Right hindlimb (tissue), 1 donor: Measurements from ENCODE around the gene SULF2.
A peak's percentile ranks its signal among the peaks of the same experiment; 100 is the strongest.
"Not testable (repeated sequence)": the region's sequence is repeated elsewhere in the genome, so short reads cannot be mapped to it uniquely, and the experiment has no call there.

Experiments
- DNase-seq: peaks from one replicate; pipeline ENCODE4 v3.0.0-alpha.2; 2018

SULF2 gene

DNA sequence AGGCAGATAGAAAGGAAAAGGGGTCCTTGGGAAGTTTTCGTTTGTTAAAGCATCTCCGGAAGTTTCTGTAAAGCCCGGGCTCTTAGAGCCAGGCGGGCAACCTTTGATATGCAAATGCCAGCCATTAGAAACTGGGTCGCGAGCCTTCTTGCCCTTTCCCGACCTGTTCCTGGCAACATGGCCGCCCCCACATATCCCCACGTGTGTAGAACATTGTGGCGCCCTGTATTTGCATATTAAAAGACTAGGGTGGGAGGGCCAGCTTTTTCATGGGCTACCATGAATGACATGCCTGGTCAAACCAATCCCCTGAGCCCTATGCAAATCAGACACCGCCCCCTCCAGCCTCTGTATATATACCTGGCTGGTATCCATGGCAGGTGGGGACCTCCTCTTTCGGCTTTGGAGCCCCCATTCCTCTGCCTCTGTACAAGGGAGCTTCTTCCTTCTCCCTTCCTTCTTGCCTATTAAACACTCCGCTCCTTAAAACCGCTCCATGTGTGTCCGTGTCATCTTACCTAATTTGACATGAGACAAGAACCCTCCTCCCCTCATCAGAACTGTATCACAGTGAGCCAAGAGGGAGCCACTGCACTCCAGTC, 19.0 kb upstream of the SULF2 start:
- not testable (repeated sequence) for DNase-seq

DNA sequence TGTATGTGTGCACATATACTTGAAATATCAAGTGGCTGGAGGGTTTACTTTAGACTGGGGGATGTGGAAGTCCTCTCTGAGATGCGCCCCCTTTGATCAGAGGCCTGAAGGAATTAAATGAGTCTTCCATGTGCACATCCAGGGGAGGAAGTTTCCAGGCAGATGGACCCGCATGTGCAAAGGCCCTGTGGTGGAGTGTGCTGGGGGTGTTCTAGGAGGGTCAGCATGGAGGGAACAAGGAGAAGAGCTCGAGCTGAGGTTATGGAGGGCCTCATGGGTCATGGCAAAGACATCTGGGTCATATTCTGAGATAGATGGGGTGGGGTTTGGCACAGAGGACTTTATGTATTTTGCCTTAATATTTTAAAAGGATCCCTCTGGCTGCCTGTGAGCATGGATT, 17.7 kb upstream of the SULF2 start:
- no peak for DNase-seq

DNA sequence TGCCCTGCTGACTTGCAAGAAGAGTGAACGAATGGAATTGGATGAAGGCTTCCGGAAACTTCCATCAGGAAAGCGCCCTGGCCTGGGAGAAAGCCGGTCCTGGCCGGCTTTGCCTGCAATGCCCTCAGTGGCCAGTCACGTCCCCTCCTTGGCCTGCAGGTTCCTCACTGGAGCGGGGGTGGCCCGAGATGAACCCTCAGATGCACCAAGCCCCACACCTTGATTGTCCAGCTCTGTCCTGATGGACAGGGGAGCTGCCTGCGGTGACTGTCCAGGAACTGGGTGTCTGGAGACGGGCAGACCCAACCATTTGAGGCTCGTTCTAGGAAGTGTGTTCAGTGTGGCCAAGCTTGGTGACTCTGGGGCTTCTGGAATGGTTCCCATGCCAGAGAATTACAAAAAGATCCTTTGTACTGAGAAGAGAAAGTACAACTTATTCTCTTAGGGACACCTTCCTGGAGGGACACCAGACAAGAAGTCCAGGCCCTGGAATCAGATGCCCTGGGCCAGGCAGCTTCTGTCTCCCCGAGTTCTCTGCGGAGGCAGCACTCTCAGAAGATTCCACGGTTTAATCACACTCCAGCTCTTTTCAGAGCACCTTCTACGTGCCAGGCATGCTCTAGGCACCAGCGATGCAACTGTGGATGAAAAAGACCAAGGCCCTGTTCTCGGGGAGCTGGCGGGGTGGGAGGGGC, 17.1 kb upstream of the SULF2 start:
- DNase-seq = no peak

DNA sequence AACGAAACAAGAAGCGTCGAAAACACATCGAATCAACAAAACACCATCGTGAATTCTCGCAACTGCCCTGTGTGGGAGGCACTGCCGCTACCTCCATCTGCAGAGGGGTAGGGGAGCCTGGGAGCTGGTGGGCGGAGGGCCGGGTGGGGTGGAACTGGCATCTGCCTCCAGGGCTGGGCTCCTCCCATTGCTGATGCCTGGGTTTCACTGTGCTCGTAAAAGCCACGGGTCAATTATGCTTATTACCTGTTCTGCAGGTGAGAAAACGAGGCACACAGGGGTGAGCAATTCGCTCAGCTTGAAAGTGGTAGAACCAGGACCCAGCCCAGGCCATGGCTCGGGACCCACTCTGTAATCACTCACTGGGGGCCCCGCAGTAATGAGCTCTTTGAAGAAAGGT, 16.5 kb upstream of the SULF2 start:
- DNase-seq = no peak

DNA sequence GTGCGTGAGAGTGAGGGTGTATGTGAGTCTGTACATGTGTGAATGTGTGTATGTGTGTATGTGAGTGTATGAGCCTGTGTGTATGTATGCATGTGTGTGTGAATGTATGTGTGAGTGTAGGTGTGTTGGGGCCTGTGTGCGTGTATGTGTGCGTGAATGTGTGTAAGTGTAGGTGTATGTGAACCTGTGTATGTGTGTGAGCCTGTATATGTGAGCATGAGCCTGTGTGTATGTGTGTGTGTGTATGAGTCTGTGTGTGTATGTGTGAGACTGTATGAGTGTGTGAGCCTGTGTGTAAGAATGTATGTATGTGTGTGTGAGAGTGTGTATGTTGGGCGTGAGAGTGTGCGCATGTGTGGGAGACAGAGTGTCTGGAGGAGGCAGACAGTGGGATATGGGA, 15.8 kb upstream of the SULF2 start:
- DNase-seq = no peak

DNA sequence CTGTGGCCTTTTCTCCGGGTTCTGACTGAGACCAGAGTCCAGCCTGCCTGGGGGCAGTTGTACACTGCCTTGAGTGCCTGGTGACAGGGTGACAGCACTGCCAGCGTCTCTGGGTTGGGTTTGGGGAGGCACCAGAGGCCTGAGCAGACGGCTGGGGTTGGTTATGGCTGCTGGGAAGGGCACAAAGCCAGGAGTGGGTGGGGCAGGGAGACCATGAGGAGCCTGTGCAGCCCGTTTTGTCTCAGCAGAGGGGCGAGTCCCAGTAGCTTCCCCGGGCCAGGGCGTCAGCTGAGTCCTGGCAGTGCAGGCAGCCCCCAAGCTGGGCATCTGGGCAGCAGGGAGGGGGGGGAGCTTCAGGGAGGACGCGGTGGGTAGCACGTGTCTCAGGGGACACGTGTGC, 15.3 kb upstream of the SULF2 start:
- peak; percentile 66 for DNase-seq

DNA sequence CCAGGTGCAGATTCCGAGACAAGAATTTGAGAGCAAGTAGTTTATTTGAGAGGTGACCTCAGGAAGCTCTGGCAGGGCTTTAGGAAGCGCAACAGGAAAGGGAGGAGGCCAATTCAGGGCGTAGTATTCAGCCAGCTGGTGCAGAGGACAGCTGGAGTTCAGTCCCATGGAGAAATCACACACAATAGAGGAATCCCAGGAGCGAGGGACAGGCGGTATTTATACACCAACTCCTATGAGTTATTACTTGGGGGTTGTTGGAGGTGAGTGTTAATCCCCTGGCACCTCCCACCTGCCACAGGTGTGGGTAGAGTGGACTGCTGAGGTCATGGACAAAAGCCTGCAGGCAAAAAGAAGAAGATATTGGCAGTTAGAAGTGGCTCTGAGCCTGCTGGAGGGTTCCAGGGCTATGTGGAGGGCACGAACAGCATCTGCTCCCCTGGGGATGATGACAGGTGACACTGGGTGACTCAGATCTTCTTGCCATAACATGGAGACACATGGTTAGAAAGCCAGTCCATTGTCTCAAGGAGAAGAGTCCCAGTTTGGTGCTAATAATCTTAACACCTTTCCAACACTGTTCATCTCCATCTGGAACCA, 13.9 kb upstream of the SULF2 start:
- DNase-seq = peak; percentile 56

DNA sequence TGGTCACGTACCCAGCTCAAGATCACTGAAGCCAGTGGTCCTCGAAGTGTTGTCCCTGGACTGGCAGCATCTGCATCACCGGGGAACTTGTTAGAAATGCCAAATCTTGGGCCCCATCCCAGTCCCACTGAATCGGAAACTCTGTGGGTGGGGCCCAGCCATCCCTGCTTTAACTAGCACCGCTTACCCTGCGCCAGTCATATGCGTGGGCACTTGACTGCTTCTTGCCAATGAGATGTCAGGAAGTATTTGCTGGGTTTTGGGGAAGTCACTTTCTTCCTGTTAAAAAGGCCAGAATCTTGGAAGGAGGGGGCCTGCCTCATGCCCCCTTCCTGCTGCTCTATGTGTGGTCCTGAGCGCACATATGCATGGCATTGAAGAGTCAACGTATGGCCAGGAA, 11.7 kb upstream of the SULF2 start:
- DNase-seq = no peak

DNA sequence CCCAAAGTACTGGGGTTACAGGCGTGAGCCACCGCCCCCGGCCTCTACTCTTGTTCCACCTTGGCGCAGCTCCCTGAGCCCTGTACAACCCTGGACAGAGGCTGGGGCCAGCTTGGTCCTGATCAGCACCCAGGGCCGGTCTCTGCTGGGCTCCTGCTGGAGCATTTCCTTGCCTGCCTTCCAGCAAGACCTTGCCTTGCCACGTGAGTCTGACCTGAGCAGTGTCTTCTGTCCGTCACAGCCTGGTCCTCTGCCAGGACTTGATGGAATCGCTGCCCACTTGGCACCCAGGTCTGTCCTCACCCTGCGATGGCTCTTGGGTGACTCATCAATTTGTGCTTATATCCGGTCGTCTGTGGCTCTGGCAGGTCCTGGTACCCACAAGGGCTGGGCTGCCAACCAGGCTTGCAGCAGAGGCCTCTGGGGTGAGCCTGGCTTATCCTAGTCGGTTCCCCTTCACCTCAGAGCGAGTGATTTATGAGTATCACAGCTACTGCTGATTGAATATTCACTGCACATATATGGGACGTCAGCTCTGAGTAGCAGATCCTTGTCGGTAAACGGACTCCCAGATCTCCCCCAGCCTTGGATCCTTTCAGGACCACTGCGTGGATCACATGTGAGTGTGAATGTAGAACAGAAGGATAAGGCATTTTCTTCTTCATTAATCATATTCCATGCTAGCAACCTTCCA, 10.1 kb upstream of the SULF2 start:
- DNase-seq = no peak

DNA sequence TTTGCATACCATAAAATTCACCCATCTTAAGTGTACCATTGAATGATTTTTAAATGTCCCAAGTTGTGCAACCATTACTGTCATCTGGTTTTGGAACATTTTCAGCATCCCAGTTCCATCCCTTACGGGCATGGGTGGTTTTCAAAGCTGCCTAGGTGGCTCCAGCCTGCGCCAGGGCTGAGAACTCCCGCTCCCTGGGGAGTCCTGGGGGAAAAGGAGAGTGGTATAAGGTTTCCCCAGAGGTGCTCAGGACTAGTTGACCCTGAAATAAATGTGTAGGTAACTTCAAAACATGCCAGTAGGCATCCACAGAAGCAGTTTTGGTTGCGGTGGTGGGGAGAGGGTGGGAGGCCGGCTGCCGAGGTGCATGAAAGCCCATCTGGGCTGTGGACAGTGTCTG, 9.0 kb upstream of the SULF2 start:
- DNase-seq = not testable (repeated sequence)

DNA sequence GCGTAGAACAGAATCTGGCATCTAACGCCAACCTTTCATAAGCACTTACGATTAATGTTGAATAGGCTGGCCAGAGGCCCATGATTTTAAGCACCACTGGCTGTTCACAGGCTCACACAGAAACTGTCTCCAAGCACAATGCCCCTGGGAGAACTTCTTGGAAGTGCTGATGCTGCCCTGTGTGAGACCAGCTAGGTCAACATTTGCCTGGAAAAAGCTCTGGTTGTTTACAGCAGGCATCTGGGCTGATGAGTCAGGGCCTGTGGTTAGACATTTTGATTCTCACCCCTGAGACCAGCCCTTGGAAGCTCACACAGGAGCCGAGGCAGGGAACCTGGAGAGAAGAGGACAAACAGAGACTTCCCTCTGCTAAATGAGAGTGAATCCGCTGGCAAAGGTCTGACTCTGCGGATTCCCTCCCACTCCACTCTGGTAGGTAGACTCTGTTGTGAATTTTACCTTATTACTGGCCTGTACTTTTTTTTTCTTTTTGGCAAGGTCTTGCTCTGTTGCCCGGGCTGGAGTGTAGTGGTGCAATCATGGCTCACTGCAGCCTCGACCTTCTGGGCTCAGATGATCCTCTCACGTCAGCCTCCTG, 6.8 kb upstream of the SULF2 start:
- DNase-seq = peak; percentile 80

DNA sequence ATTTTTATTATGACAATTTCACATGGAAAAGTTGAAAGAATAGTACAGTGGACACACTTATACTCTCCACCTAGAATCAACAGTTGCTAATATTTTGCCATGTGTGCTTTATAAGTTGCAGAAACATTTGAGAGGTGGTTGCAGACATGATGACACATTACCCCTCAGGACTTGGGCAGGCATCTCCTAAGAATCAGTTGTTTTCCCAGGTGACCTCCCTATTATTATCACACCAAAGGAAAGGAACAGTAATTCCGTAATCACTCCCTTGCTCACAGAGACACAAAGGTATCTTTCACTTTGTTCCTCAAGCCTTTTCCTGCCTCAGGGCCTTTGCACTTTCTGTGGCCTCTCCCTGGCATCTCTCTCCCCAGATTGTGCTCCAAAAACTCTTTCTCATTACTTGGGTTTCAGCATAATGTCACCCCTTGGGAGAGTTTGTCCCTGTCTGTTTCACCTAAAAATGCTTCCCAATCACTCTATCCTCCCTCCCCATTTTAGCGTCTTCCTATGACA, 5.9 kb upstream of the SULF2 start:
- no peak for DNase-seq

DNA sequence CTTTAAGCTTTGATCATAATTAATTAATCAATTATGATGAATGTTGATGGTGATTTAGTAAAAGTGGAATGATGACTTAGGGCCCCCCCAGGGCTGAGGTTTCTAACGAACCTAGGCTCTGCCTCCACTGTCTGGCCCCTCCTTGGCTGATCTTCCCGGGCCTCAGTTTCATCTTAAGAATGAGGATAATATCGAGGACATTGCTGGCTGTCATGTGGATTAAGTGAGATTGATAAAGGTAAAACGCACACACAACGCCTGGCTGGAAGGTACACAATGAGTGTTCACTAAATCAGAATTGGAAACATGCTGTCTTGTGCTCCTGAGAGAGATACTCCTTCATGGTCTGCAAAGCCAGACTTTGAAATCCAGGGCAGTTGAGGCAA, 5.3 kb upstream of the SULF2 start:
- DNase-seq = no peak

DNA sequence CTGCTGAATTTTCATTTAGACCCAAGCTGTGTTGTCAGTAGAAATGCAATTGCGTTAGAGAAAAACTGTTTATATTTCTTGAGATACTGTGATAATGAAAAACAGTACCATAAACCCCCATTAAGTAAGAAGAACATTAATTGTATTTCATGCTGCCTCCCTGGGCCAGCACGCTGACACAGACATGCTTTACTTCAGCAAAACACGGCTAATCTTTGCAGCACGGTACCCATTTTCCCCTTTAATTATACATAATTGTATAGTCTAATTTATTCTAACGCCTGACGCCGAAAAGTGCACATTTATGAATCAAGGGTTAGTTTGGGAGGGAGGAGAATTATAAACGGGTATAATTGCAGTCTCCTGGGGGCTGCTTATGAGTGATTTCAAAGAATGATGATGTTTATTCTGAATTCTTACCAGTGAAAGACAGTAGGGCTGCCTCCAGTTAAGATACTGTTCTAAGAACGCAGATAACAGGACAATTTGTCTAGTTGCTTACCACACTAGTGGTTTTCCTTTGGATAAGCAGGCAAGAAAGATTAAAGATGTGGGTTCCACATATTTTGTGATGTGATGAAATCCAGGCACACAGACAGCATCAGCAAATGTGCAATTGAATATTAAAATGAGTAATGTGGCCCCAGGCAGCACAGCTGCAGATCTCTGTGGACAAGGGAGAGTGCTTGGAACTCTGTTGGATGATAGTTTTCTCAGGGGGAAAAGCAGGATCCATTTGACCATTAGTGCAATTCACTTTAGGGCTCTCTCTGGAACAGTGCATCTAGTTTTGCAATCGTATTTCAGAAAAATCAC, 4.7 kb upstream of the SULF2 start:
- DNase-seq = no peak

DNA sequence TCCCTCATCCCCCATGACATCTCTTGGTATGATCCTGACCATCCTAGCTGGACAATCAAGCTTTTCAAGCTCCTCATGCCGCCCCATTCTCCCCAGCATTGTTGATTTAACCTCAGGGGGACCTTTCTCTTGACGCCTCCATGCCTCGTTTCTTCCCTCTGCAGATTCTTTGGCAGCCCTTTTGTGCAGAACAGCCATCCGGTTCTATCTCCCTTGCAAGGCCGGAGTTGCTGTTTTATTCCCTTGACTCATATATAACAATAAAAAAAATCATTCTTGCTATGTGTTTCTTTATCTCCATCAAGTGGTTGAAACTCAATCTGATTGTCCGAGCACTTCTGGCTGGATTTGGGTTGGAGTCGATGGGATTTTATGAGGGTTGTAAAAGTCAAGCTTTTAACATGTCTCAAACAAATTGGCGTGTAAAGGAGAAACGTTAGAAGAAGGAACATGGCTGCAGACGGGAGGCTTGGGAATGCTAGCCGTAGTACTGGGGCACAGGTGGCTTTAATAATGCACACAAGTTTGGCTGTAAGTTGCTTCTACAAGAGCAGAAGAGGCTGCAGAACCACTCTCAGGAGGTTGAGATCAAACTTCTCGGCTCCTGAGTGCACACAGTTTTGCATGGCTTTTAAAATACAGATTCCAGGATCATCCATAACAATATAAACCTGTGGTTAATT, 3.9 kb upstream of the SULF2 start:
- peak; percentile 74 for DNase-seq

DNA sequence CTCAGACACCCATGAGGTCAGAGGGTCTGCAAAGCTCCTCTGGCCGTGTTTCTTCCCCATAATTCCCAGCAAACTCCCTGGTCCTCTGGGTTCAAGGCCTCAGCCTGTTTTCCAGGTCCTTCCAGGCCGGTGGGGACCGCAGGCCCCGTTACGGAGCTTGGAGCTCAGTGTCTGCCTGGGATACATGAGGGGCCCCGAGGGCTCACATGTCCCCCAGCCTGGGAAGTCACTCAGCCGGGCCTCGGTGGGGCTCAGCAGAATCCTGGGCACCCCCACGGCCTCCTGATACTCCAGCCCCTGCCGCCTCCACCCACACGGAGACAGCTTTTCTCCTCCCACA, 3.4 kb upstream of the SULF2 start:
- no peak for DNase-seq

DNA sequence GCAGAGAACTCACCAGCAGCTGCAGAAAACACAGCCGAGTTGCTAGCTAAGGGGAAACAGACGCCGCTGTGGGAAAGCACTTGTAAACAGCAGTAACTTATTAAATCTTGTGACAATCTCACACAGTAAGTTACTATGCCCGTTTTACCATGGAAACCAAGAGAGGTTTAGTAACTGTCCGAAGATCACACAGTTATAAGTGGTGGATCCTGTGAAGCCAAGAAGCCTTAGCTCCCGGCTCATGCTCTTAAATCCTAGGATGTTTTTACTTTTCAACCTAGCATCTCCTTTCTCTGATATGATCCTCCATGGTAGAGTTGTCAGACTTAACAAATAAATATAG, 1.5 kb upstream of the SULF2 start:
- no peak for DNase-seq

DNA sequence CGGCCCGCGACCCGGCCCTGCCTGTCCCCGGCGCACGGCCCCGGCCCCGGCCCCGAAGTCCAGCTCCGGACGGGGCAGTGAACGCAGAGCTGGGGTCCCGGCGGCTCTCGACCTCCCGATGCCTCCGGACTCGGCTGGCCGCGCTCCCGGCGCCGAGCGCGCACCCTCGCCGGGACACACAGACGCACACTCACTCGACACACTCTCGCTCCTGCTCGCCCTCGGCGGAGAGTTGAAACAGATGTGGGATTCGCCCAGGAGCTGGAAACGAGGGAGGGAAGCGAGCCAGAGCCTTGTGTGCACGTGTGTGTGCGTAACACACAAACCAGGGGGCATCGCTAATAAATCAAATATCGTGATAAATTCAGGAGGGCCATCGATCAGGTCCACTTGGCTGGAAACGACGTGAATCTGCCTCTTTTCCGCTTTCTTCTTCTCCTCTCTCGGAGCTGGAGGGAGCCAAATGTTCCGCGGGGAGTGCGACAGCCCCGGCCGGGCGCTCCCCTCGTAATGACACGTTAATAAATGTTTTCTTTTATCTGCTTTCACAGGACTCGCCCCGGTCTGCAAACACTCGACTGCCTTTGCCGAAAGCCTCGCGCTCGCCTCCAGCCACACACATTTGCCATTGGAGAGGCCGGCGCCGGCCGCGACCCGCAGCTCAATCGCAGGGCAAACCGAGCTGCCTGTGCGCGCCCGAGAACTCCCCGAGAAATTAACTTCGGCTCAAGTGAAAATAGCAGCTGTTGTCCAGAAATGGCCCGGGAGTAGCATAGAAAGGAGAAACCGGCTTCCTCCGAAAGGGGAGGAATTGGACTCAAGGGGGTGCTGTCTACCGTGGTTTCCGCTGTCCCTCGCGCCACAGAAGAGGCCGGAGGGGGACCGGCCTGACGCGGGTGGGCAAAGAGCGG, 828 bp upstream of the SULF2 start:
- peak; percentile 91 for DNase-seq

DNA sequence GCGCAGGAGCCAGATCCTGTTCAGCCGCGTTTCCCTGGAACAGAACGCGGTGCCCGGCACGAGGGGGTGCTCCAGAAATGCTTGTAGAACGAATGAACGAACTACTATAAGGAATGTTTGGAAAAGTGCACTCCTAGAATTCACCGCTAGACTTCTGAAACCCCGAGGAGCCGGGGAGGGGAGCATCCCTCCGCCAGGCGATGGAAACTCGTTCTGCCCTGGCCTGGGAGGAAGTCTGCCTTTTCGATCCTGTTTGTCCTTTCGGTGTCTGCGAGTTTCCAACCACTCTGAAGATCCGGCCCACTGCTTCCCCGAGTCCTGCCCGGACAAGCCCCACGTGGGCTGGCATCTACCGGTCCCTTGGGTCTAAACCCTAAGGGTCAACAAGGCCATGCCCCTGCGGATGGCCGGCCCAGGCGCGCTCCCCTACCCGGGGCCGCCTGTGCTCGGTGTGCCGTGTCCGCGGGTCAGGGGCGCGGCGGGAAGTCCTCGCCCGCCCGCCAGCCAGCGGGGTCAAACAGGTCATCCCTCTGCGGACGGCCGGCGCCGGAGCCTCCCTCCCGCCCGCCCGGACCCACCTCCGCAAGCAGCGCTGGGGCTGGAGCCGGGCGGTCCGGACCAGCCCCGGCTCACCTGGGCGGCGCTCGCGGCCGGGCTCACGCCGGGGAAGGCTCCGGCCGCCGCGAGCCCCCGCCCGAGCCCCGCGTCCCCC, 526 bp downstream of the SULF2 start:
- peak; percentile 73 for DNase-seq
